Nephron (organoid): ENCODE results near the gene EEPD1.

Experiments
- H3K27ac Mint-ChIP-seq, 3 experiments: 2 replicates each; pipeline ENCODE4 v1.8.0; 2020; ENCODE audit warnings: mixed read lengths in 3 of 3, mild to moderate bottlenecking in 2 of 3, moderate library complexity in 1 of 3
- H3K27me3 Mint-ChIP-seq: 2 replicates; pipeline ENCODE4 v1.8.0; 2021; ENCODE audit warnings: low read depth, mild to moderate bottlenecking, moderate library complexity, mixed read lengths
- H3K36me3 Mint-ChIP-seq: 2 replicates; pipeline ENCODE4 v1.8.0; 2020; ENCODE audit warnings: low read depth, mixed read lengths
- H3K4me1 Mint-ChIP-seq: 2 replicates; pipeline ENCODE4 v1.8.0; 2020; ENCODE audit warnings: mixed read lengths
- H3K4me3 Mint-ChIP-seq, 3 experiments: 2 replicates each; pipeline ENCODE4 v1.8.0; 2020; ENCODE audit warnings: mild to moderate bottlenecking in 3 of 3, mixed read lengths in 3 of 3, moderate library complexity in 2 of 3
- H3K9me3 Mint-ChIP-seq: 2 replicates; pipeline ENCODE4 v1.8.0; 2020; ENCODE audit warnings: mixed read lengths
- CTCF ChIP-seq, 3 experiments: fragments of 200-600 bp; sonication (generic); IDR thresholded peaks; one replicate each; pipeline ENCODE4 v1.5.0; 2021; ENCODE audit warnings: antibody characterized with exemption in 3 of 3; ENCODE audit not compliant: unreplicated experiment in 3 of 3

Gene EEPD1

GRCh38 chr7:36338256-36338655, 185.2 kb downstream of the EEPD1 start:
- H3K27me3 Mint-ChIP-seq, result no peaks in the 10 kb centered on the region
- no peak overlapping the region for H3K27ac Mint-ChIP-seq
- no peaks in the 10 kb centered on the region for H3K4me1 Mint-ChIP-seq
- no peaks in the 10 kb centered on the region for H3K9me3 Mint-ChIP-seq
- H3K4me3 Mint-ChIP-seq, result no peak overlapping the region
- H3K36me3 Mint-ChIP-seq, result peaks cover 12% of the 10 kb centered on the region
- no peak for TF ChIP-seq CTCF (IDR thresholded peaks at IDR 0.05; ENCODE audit: unreplicated experiment in 3 of 3)

- H3K9me3 Mint-ChIP-seq, result no peaks in the 10 kb centered on the region
Measured at GRCh38 chr7:36343548-36343947, 190.5 kb downstream of the EEPD1 start.

GRCh38 chr7:36344622-36345021, 191.6 kb downstream of the EEPD1 start:
- Mint-ChIP-seq H3K27me3 (no peaks in the 10 kb centered on the region), H3K4me1 (peaks cover 19% of the 10 kb centered on the region), H3K27ac (no peak overlapping the region), H3K36me3 (no peaks in the 10 kb centered on the region), H3K9me3 (no peaks in the 10 kb centered on the region), H3K4me3 (no peak overlapping the region)
- no peak for TF ChIP-seq CTCF (IDR thresholded peaks at IDR 0.05; ENCODE audit: unreplicated experiment in 3 of 3)

More at GRCh38 chr7:36343548-36343947, 190.5 kb downstream of the EEPD1 start:
- H3K4me1 Mint-ChIP-seq, result peaks cover 14% of the 10 kb centered on the region
- TF ChIP-seq CTCF (IDR thresholded peaks at IDR 0.05; ENCODE audit: unreplicated experiment in 3 of 3), result no peak
- H3K27ac Mint-ChIP-seq, result no peak overlapping the region
- H3K27me3 Mint-ChIP-seq, result no peaks in the 10 kb centered on the region
- H3K36me3 Mint-ChIP-seq, result no peaks in the 10 kb centered on the region
- H3K4me3 Mint-ChIP-seq, result no peak overlapping the region

GRCh38 chr7:36346260-36346831, 193.3 kb downstream of the EEPD1 start:
- no peaks in the 10 kb centered on the region for H3K36me3 Mint-ChIP-seq
- H3K27me3 Mint-ChIP-seq, result no peaks in the 10 kb centered on the region
- H3K4me3 Mint-ChIP-seq, result no peak overlapping the region
- TF ChIP-seq CTCF (IDR thresholded peaks at IDR 0.05; ENCODE audit: unreplicated experiment in 3 of 3), result no peak
- no peak overlapping the region for H3K27ac Mint-ChIP-seq
- H3K4me1 Mint-ChIP-seq, result peaks cover 19% of the 10 kb centered on the region
- H3K9me3 Mint-ChIP-seq, result no peaks in the 10 kb centered on the region

- Mint-ChIP-seq H3K36me3 (no peaks in the 10 kb centered on the region), H3K4me1 (peaks cover 19% of the 10 kb centered on the region), H3K27me3 (no peaks in the 10 kb centered on the region), H3K4me3 (no peak overlapping the region), H3K27ac (peak overlapping the region; percentile 39 to 60 (median 55)), H3K9me3 (no peaks in the 10 kb centered on the region)
- TF ChIP-seq CTCF (IDR thresholded peaks at IDR 0.05; ENCODE audit: unreplicated experiment in 3 of 3), result no peak
Measured at GRCh38 chr7:36348256-36348655, 195.2 kb downstream of the EEPD1 start.

- H3K9me3 Mint-ChIP-seq, result no peaks in the 10 kb centered on the region
- peak overlapping the region in 2 of 3 experiments; percentile 39 to 60 for H3K27ac Mint-ChIP-seq
- no peak overlapping the region for H3K4me3 Mint-ChIP-seq
Measured at GRCh38 chr7:36348771-36349170, 195.7 kb downstream of the EEPD1 start.

More at GRCh38 chr7:36348771-36349170, 195.7 kb downstream of the EEPD1 start:
- H3K27me3 Mint-ChIP-seq, result no peaks in the 10 kb centered on the region
- H3K4me1 Mint-ChIP-seq, result peaks cover 19% of the 10 kb centered on the region
- no peak for TF ChIP-seq CTCF (IDR thresholded peaks at IDR 0.05; ENCODE audit: unreplicated experiment in 3 of 3)
- no peaks in the 10 kb centered on the region for H3K36me3 Mint-ChIP-seq
